Urothelium cell line (cell line): ENCODE data around the gene BRD8.
"Not testable (repeated sequence)": the region's sequence is repeated elsewhere in the genome, so short reads cannot be mapped to it uniquely, and the experiment has no call there.

Experiments
- DNase-seq: peaks from one replicate; pipeline ENCODE4 v3.0.0; 2011; ENCODE audit warnings: low spot score, mixed read lengths
- FAIRE-seq: peaks from 2 replicates; lab custom pipeline; 2011; peaks lifted over from hg19 to GRCh38; lab: Jason Lieb, UNC

The BRD8 gene

GRCh38 chr5:138169124-138169523 is 9.3 kb downstream of the BRD8 start:
- DNase-seq (no peak), FAIRE-seq (no peak)

DNA sequence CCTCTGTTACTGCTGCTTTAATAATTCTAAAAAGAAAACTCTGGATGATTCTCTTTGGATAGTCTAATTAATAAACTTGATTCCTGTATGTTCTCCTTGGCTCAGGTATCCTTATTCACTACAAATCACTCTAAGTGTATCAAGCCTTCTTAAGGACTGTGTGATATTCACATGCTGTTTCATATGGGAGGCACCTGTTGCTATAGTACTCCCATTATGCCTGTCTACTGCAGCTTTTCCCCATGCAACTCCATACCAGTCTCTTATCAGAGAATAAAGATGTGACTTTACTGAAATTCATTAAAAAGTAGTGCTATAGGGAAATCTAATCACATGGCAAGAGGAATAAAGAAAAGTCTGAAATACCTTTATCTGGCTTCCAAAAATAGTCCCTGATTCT is 14.7 kb downstream of the BRD8 start:
- DNase-seq (no peak), FAIRE-seq (no peak)

GRCh38 chr5:138160706-138161105 is 17.7 kb downstream of the BRD8 start:
- DNase-seq (no peak), FAIRE-seq (no peak)

GRCh38 chr5:138159666-138160065 is 18.8 kb downstream of the BRD8 start:
- no peak for FAIRE-seq
- no peak for DNase-seq

DNA sequence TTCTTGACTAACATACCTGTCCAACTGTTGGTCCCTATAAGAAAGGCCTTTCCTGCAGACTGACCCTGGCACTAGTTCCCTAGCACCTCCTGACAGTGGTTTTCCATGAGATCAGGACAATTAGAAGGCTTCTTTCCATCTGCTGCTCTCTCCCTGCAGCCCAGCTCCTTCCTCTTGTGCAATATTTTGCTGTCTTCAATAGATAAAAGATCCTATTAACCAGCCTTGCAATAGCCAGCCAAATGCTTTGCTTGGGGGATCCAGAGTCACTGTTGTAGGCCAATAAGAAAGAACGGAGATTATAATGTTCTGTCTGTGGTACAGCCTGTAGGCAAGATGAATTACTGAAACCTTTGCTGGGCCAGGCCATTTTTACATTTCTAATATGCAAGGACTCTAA is 20.8 kb downstream of the BRD8 start:
- DNase-seq (no peak), FAIRE-seq (no peak)

- FAIRE-seq, DNase-seq: not testable (repeated sequence)
Observed at GRCh38 chr5:138155977-138156376, 22.5 kb downstream of the BRD8 start.

GRCh38 chr5:138149530-138149929 is 28.9 kb downstream of the BRD8 start:
- FAIRE-seq (no peak), DNase-seq (no peak)

- FAIRE-seq = no peak
- DNase-seq = no peak
Observed at GRCh38 chr5:138148811-138149210, 29.6 kb downstream of the BRD8 start.

GRCh38 chr5:138143578-138143977 is 34.9 kb downstream of the BRD8 start:
- not testable (repeated sequence) for DNase-seq, FAIRE-seq

- DNase-seq = no peak
- FAIRE-seq = no peak
Observed at GRCh38 chr5:138141734-138142133, 36.7 kb downstream of the BRD8 start.

- DNase-seq (no peak), FAIRE-seq (no peak)
Observed at GRCh38 chr5:138140268-138140667, 38.2 kb downstream of the BRD8 start.

- DNase-seq = no peak
- FAIRE-seq = no peak
Observed at GRCh38 chr5:138139781-138140090, 38.7 kb downstream of the BRD8 start.

GRCh38 chr5:138138949-138139780 is 39.3 kb downstream of the BRD8 start, which contains the start of gene NME5:
NME5 (minus strand) TSS chr5:138139428; CDS start chr5:138138780, 648 bp downstream.
- FAIRE-seq (no peak), DNase-seq (peak; percentile 42)

GRCh38 chr5:138132543-138132942 is 45.9 kb downstream of the BRD8 start:
- no peak for DNase-seq
- FAIRE-seq = no peak

GRCh38 chr5:138129347-138129746 is 49.1 kb downstream of the BRD8 start:
- FAIRE-seq = no peak
- DNase-seq = no peak

- FAIRE-seq (no peak), DNase-seq (no peak)
Observed at GRCh38 chr5:138128334-138128733, 50.1 kb downstream of the BRD8 start.

DNA sequence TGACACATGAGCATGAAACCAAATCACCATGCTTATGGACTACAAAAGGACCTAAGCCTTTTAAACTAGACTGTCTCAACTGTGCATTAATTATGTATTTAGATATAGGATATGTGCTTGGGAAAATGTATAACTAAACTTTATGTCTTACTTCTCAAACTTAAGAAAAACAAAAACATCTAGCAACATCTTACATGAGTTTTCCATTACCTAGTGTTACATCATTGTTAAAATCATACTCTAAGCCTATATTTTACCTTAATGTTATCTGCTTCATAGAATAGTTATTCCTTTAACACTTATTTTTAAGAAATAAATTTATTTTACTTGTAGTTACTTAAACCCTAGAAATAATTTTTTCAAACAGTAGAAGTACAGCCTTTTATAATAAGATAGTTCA is 63.2 kb downstream of the BRD8 start:
- no peak for FAIRE-seq
- no peak for DNase-seq

DNA sequence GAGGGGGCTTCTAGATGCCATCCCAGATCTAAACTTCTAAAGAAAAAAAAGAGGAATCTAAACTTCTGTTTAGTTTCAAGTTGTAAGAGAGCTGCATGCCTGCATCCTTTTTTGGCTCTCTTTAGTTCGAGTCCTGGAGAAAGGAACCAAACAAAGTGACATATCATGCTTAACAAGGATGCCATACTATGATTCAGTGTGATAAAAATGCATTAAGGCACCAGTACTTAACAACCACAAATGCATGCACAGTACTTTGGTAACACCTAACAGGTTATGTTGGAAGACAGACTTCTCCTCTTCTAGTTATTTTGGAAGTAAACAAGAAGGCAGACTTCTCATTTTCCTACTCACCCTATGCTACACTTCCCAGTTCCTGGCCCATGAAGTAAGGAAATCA is 66.5 kb downstream of the BRD8 start:
- DNase-seq (peak; percentile 13), FAIRE-seq (no peak)

DNA sequence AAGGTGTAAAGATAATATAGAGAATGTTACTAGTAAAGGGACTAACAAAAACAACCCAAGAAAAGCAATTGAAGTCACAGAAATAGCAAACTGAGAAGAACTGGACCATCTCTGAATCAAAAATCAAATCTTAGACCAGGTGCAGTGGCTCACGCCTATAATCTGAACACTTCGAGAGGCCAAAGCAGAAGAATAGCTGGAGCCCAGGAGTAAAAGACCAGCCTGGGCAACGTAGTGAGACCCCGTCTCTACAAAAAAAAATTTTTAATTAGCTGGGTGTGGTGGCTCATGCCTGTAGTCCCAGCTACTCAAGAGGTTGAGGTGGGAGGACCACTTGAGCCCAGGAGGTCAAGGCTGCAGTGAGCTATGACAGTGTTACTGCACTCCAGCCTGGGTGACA is 67.2 kb downstream of the BRD8 start:
- FAIRE-seq = no peak
- DNase-seq = no peak

GRCh38 chr5:138110266-138110963 is 68.0 kb downstream of the BRD8 start:
- no peak for FAIRE-seq

GRCh38 chr5:138109463-138110265 is 68.8 kb downstream of the BRD8 start:
- FAIRE-seq (no peak), DNase-seq (no peak)

More at GRCh38 chr5:138110266-138110963, 68.0 kb downstream of the BRD8 start:
- peak; percentile 19 for DNase-seq
